Caki2 (cell line): ENCODE results near the gene LRP8. TPM values are rescaled to one million over a fixed set of nuclear protein-coding genes. Genes with fewer than 3 reads are reported as not detected.

Experiments
- DNase-seq: peaks from one replicate; pipeline ENCODE4 v3.0.0-alpha.2; 2015; ENCODE audit warnings: low read depth
- in situ Hi-C: cut with HindIII; loops from 2 replicates; pipeline ENCODE4 v1.10.0; 2016; ENCODE audit warnings: low sequenced_read_pairs, low pct_unique_long_range_greater_than_20kb, mixed read lengths
- total RNA-seq: library from RNA; depleted of rRNA; stranded (reverse); fragments of >200 nt; shearing (Covaris generic); gene quantifications from 2 replicates; pipeline ENCODE4 v1.2.3, GENCODE V29; 2014; ENCODE audit warnings: low replicate concordance

The LRP8 gene
- total RNA-seq, 1 experiment from 2014 or later, result 23.9 TPM

DNA sequence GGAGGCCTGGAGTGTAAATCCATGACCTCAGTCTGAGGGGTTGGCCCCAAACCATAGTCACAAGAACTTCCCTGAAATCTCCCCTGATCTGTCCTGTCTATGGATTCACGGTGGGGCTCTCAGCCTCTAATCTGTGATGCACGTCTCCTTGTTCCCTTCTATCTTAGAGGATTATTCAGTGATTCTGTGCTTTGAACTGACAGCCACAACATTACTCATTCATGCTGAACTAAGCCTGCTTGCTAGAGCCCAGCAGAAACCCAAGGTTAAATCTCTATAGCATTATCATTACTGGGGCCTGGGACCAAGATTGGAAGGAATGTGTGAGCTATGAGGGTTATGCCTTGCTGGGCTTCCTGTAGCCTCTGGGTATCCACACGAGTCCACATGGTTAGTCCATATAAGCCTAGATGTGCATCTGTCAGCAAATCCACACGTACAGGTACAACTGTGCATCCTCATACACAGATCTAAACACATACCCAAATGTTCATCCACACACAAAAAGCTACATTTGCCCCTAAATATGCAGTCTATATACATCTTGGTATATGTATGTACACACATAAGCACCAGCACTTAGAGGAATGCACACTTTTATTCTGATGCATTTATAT lies 67.1 kb downstream of the LRP8 start:
- in situ Hi-C loops, result no loop called here
- no peak for DNase-seq

DNA sequence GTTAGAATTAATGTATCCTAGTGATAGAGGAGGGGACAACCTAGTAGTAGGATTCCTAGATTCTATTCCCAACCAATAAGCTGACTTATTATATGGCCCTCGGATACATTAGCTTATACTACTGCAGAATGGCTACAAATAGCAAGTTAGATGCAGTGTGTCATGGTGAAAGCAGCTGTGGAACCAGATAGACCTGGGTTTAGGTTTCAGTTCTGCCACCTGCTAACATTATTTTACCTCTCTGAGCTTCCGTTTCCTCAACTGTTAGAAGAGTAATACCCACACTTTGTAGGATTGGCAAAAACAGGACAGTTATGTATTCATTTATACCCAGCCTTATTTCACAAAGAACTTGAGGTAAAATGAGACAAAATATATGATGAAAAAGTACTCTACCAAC lies 67.9 kb downstream of the LRP8 start:
- in situ Hi-C loops, result no loop called here
- DNase-seq, result no peak

- DNase-seq, result no peak
- in situ Hi-C loops, result no loop called here
Measured at GRCh38 chr1:53258216-53258615, 69.7 kb downstream of the LRP8 start.

DNA sequence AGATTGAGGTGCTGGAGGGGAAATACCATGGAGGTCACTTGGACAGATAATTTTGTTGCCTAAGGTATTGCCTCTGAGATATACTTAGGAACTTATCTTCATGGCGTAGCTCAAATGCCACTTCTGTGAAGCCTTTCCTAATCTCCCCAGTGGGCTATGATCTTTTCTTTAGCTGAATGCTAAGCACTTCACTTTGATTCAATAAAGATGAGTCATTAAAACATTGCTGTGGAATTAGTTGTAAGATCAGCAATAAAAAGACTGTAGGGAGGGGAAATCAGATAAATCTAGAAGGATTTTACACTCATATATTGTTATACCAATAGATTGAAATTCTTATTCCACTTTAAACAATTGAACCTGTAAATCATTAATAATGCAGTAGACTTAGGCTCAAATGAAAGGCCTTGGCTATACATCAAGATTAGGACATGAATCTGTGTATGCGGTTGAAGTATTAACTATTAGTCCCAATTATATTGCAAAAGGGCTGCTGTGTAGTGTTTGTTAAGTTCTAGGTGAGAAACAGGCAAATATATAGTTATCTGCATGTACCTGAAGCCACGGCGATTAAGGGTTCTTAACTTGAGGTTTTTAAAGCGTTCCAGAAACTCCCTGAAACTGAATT lies 70.3 kb downstream of the LRP8 start:
- in situ Hi-C loops, result no loop called here

GRCh38 chr1:53256511-53257453 lies 71.1 kb downstream of the LRP8 start:
- no peak for DNase-seq
- in situ Hi-C loops, result no loop called here

More for the DNA sequence above, 70.3 kb downstream of the LRP8 start:
- DNase-seq, result no peak

DNA sequence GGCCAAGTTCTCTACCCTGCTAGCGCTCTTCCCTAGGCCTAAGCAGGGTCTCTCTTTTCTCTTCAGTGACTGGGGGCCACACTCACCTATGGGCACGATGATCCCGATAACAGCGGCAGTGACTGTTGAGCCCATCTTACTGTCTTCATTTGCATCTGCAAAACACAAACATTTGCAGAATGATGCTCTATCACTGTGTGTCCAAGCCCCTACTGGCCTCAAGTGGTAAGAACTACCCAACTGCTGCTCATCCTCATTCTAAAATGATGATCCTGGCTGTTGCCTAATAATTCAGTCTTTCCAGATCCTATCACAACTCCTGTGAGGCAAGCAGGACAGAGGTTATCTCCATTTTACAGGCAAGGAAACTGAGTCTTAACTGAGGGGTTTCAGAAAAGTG lies 72.8 kb downstream of the LRP8 start:
- in situ Hi-C loops, result no loop called here
- DNase-seq, result no peak

- in situ Hi-C loops, result no loop called here
- DNase-seq, result no peak
Measured at GRCh38 chr1:53254011-53254640, 73.7 kb downstream of the LRP8 start.

DNA sequence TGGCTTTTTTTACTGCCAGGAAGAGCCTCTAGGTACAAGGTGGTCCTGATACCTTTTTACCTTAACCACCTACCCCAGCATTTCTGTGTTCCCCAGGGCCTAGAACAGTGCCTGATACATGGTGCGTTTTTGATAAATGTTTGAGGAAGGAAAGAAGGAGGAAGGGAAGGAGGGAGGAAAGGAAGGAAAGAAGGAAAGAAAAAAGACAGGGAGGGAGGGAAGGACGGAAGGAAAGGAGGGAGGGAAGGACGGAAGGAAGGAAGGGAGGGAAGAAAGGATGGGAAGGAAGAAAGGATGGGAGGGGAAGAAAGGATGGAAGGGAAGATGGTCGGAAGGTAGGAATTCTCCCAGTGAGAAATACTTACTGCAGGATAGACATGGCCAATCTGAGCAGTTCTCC lies 77.5 kb downstream of the LRP8 start:
- in situ Hi-C loops, result no loop called here
- no peak for DNase-seq

GRCh38 chr1:53249706-53250105 lies 78.2 kb downstream of the LRP8 start:
- in situ Hi-C loops, result no loop called here
- DNase-seq, result peak; percentile 20

- in situ Hi-C loops, result no loop called here
- DNase-seq, result no peak
Measured at GRCh38 chr1:53246261-53247134, 81.4 kb downstream of the LRP8 start.

- no peak for DNase-seq
- in situ Hi-C loops, result no loop called here
Measured at GRCh38 chr1:53244141-53244540, 83.7 kb downstream of the LRP8 start.

GRCh38 chr1:53242381-53242780 lies 85.5 kb downstream of the LRP8 start:
- in situ Hi-C loops, result no loop called here
- DNase-seq, result no peak

DNA sequence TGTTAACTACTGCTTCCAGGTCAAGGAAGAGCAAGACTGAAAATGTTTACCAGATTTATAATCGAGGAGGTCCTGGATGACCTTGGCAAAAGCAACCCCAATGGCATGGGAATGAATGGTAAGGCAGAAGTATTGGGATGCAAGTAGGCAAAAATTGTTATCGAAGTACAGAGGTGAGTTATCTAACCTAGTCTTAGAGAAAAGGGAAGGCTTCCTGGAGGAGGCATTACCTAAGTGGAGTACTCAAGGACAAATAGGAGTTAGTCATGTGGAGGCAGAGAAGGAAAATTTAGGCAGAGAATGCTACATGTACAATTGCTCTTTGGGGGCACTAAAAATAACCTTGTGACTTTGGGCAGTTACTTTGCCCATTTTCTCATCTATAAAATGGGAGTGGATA lies 86.0 kb downstream of the LRP8 start:
- no peak for DNase-seq
- in situ Hi-C loops, result no loop called here

GRCh38 chr1:53238197-53239155 lies 89.4 kb downstream of the LRP8 start, which contains the start of gene MAGOH:
Gene MAGOH (minus strand): TSS chr1:53238518. CDS start chr1:53238448, 70 bp downstream.
- in situ Hi-C loops, result no loop called here
- DNase-seq, result peak; percentile 91

DNA sequence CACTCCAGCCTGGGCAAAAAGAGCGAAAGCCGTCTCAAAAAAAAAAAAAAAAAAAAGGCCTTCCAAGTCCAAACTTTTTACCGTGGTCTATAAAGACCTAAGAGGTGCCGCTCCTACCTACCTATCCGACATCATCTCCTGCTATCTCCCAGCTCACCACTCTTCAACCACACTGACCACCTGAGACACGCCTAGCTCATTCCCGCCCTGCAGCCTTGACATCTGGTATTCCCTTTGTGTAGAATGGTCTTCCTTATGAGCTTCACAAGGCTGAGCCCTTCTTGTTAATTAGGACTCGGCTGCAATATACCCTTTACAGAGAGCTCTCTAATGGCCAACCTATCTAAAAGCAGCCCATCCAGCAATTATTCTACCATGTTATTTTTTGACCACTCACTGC lies 90.2 kb downstream of the LRP8 start:
- no peak for DNase-seq
- in situ Hi-C loops, result no loop called here

GRCh38 chr1:53220962-53221286 lies 106.9 kb downstream of the LRP8 start:
- no peak for DNase-seq
- in situ Hi-C loops, result no loop called here
